H1 (cell line): ENCODE results near the gene PACRGL. TPM values are rescaled to one million over a fixed set of nuclear protein-coding genes. Genes with fewer than 3 reads are reported as not detected.

Source experiments
- ZNF274 ChIP-seq: IDR thresholded peaks from 2 replicates; pipeline ENCODE4 v1.7.0; 2012; ENCODE audit warnings: low read length, borderline replicate concordance; ENCODE audit errors: extremely low read depth
- polyA plus RNA-seq, 7 experiments: library from polyadenylated mRNA; depleted of rRNA in 3 of 7; stranded (reverse) in 5 of 7; unstranded in 2 of 7; fragments of >200 nt in 5 of 7; fragments of 200-250 nt in 2 of 7; gene quantifications; 1 replicate in 5 of 7; 2 replicates in 1 of 7; 4 replicates in 1 of 7; pipeline versions ENCODE4 v1.2.1 to v1.2.3, GENCODE V29; 2011 to 2013; ENCODE audit warnings: missing spikeins in 2 of 7, mixed read lengths in 2 of 7
- total RNA-seq: library from RNA; stranded (reverse); fragmentation: NEBNext Ultra II Directional; extraction: Animal tissue kit (Norgen Biotek cat#: 25700); gene quantifications from 2 replicates; pipeline ENCODE4 v1.2.1, GENCODE V29; 2021

PACRGL gene
- total and polyA plus RNA-seq, 2 of the 8 experiments (the other 6 are each of a cell fraction or from before 2014, with no cell fraction given) = 7.0 to 13.7 TPM

GRCh38 chr4:20682853-20683252 is 17.4 kb upstream of the PACRGL start (continued):
- TF ChIP-seq ZNF274 = no peak
- TF ChIP-seq, all 59 proteins: peak for 0
